ENCODE measurements around the gene OMA1. TPM values are rescaled to one million over a fixed set of nuclear protein-coding genes. Genes with fewer than 3 reads are reported as not detected.

Gene OMA1
- total and polyA plus RNA-seq, 2 of the 4 experiments (the other 2 are of a cell fraction): 5.9 to 6.4 TPM

GRCh38 chr1:58487002-58487401 is 59.5 kb downstream of the OMA1 start:
- H3K79me1 ChIP-seq (ENCODE audit: low read depth in 1 of 2, low read length in 2 of 2): no peaks in the 10 kb centered on the region
- H2AK9ac ChIP-seq (replicated peaks; ENCODE audit: low read depth, low read length, poor library complexity): no peak overlapping the region
- no peak overlapping the region for H2AFZ ChIP-seq (replicated peaks; ENCODE audit: low read length, poor library complexity)
- H3K9ac ChIP-seq (ENCODE audit: low read depth, low read length): no peak overlapping the region
- H3K56ac ChIP-seq (ENCODE audit: extremely low read depth, insufficient read depth, low read length): no peak overlapping the region
- no peak overlapping the region for H3K14ac ChIP-seq (replicated peaks; ENCODE audit: low read depth, low read length)
- H3K9me1 ChIP-seq (ENCODE audit: insufficient read depth, low read length): no peaks in the 10 kb centered on the region
- H2BK20ac ChIP-seq (ENCODE audit: low read depth, low read length): no peak overlapping the region
- POLR2A ChIA-PET (ENCODE audit: unreplicated experiment): no interaction called here
- H3K27me3 ChIP-seq (ENCODE audit: control insufficient read depth, insufficient read depth, low read length): no peaks in the 10 kb centered on the region
- H2BK5ac ChIP-seq (ENCODE audit: low read depth, low read length, poor library complexity, severe bottlenecking): no peak overlapping the region
- H4K5ac ChIP-seq (ENCODE audit: low read depth, low read length): no peak overlapping the region
- no peaks in the 10 kb centered on the region for H3K4me1 ChIP-seq (ENCODE audit: control insufficient read depth, insufficient read depth, low read length)
- no peak overlapping the region for H4K91ac ChIP-seq (ENCODE audit: insufficient read depth, low read depth, low read length)
- no peak for TF ChIP-seq USF2 (IDR thresholded peaks at IDR 0.05; ENCODE audit: low read depth, low read length)
- no peak for TF ChIP-seq RAD21 (IDR thresholded peaks at IDR 0.05; ENCODE audit: low read length)
- TF ChIP-seq SMC3 (IDR thresholded peaks at IDR 0.05; ENCODE audit: low read depth, low read length): no peak
- no peak for TF ChIP-seq CEBPB (IDR thresholded peaks at IDR 0.05; ENCODE audit: low read depth, low read length)
- no peak for TF ChIP-seq BHLHE40 (IDR thresholded peaks at IDR 0.05; ENCODE audit: low read depth, low read length)
- TF ChIP-seq MAFK (IDR thresholded peaks at IDR 0.05; ENCODE audit: low read depth, low read length): no peak
- no peak for TF ChIP-seq MXI1 (IDR thresholded peaks at IDR 0.05; ENCODE audit: borderline replicate concordance, low read depth, low read length)
- TF ChIP-seq RCOR1 (IDR thresholded peaks at IDR 0.05; ENCODE audit: insufficient replicate concordance, low read length): no peak
- no peak for TF ChIP-seq CTCF (conservative IDR thresholded peaks at IDR 0.05; ENCODE audit: low read depth, low read length)
- TF ChIP-seq MAZ (IDR thresholded peaks at IDR 0.05; ENCODE audit: borderline replicate concordance, low read depth, low read length): no peak
- TF ChIP-seq NFE2L2 (IDR thresholded peaks at IDR 0.05; ENCODE audit: low read depth, low read length): no peak
- no peak for TF ChIP-seq RFX5 (IDR thresholded peaks at IDR 0.05; ENCODE audit: low read depth, low read length)
- no peak for TF ChIP-seq FOS (IDR thresholded peaks at IDR 0.05; ENCODE audit: low read depth, low read length)
- TF ChIP-seq POLR2A (IDR thresholded peaks at IDR 0.05; ENCODE audit: low read depth, low read length): no peak
- 0 out of 2 replicates have a peak, but pooled peaks cover 2% of the 10 kb centered on the region for H3K9me3 ChIP-seq (ENCODE audit: control insufficient read depth, insufficient read depth, low read length)
- no peak overlapping the region for H3K23ac ChIP-seq (ENCODE audit: low read depth, low read length)
- H3K36me3 ChIP-seq (ENCODE audit: control insufficient read depth, insufficient read depth, low read length): no peaks in the 10 kb centered on the region; the same call in 1 of the 2 replicates
- dilution Hi-C loops (cut with HindIII; ENCODE audit: low sequenced_read_pairs, unreplicated experiment): no loop called here
- H3K4me3 ChIP-seq (ENCODE audit: insufficient read depth, low read depth, low read length): no peak overlapping the region
- DNase-seq (no peak), ATAC-seq (ENCODE audit: low read depth) (no peak)
- H3K4ac ChIP-seq (ENCODE audit: low read depth, low read length): no peak overlapping the region
- H2AK5ac ChIP-seq (ENCODE audit: low read depth, low read length): no peak overlapping the region
- CTCF ChIA-PET: no interaction called here
- no peaks in the 10 kb centered on the region for H4K20me1 ChIP-seq (ENCODE audit: insufficient read depth, low read length)
- intact Hi-C loops (cut with micrococcal nuclease): no loop called here
- in situ Hi-C loops (cut with MboI; ENCODE audit: low sequenced_read_pairs): no loop called here
- H3K27ac ChIP-seq (ENCODE audit: insufficient read depth, low read length): no peak overlapping the region
- no peak overlapping the region for H2BK15ac ChIP-seq (ENCODE audit: low read depth, low read length)
- H4K8ac ChIP-seq (ENCODE audit: low read depth in 2 of 2, low read length in 2 of 2): no peak overlapping the region
- BruUV-seq (replicated peaks): no TSS peak
- H3K4me2 ChIP-seq (ENCODE audit: low read depth, low read length): no peak overlapping the region
- 84% methylated on average over 4 of the region's 5 CpGs; no CpG with 5 or more reads in 1 of the 2 experiments for WGBS, 2 experiments (ENCODE audit: extremely low coverage in 2 of 2, insufficient read length in 1 of 2)
- H2BK120ac ChIP-seq (ENCODE audit: low read depth, low read length): no peak overlapping the region
- no peak overlapping the region for H3K18ac ChIP-seq (ENCODE audit: low read depth, low read length)

Data from IMR-90 (cell line).